HG03135 (cell line): Measurements from ENCODE around the gene SMIM20.
"Not testable (repeated sequence)": the region's sequence is repeated elsewhere in the genome, so short reads cannot be mapped to it uniquely, and the experiment has no call there.

Source experiments
- ATAC-seq: cut with Tn5 transposase; IDR thresholded peaks from one replicate; pipeline ENCODE4 v1.9.1; 2021; ENCODE audit warnings: mild to moderate bottlenecking, moderate library complexity; ENCODE audit not compliant: unreplicated experiment

Gene SMIM20

DNA sequence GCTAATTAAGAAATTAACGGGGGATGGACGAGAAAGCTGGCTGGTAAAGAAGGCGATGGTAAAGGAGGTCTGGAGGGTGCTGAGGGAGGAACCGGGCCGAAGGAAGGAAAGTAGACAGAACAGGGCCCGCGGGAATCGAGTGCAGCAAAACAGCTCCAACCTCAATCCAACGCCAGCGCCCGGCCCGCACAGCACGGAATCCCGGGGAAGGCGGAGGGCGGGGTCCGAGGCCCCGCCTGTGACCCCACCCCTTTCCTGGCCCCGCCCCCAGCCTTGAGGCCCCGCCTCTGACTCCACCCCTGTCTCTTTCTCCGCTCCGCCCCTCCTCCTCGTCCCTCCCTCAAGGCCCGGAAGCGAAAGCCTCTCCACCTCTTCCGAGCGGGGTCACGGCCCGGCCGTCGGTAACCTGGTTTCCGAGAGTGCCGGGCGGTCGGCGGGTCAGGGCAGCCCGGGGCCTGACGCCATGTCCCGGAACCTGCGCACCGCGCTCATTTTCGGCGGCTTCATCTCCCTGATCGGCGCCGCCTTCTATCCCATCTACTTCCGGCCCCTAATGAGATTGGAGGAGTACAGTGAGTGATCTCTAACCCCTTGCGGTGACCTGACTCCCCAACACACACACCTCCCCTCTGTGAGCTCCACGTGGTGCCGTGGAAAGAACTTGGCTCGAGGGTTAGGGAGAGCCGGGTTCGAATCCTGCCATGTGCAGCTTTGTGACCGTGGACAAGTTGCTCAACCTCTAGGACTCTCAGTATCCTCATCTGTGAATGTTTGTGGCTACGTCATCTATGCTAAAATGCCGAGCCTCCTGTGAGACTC is at the start of gene SMIM20:
SMIM20 (plus strand) TSS at position 370 of the 819 bp plus-strand sequence; CDS start at position 464, 94 bp downstream.
- ATAC-seq = peak; percentile 93

DNA sequence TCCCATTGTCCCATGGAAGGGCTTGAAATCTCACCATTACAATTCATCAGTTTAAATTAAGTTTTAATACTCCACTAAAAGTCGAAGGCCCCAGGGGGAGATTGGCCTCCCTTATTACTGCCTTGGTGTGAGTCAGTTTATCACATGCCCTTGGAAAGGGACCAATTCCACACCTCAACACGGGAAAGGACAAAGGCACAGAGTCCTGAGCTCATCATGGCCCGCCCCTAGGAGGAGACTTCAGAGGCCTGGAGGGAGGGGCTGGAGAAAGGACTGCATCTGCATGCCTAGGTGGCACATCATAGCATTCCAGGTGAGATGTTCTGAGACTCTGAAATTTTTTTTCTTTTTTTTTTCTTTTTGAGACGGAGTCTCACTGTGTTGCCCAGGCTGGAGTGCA is 48.4 kb upstream of the SMIM20 start:
- no peak for ATAC-seq

DNA sequence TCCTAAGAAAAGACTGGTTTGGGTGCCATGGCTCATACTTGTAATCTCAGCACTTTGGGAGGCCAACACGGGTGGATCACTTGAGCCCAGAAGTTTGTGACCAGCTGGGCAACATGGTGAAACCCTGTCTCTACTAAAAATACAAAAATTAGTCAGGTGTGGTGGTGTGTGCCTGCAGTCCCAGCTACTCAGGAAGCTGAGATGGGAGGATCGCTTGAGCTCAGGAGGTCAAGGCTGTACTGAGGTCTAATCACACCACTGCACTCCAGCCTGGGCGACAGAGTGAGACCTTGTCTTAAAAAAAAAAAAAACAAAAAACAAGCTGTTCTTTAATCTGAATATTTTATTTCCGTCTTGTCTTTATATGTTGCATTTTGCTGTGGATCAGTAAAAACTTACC is 47.6 kb upstream of the SMIM20 start:
- ATAC-seq = not testable (repeated sequence)

DNA sequence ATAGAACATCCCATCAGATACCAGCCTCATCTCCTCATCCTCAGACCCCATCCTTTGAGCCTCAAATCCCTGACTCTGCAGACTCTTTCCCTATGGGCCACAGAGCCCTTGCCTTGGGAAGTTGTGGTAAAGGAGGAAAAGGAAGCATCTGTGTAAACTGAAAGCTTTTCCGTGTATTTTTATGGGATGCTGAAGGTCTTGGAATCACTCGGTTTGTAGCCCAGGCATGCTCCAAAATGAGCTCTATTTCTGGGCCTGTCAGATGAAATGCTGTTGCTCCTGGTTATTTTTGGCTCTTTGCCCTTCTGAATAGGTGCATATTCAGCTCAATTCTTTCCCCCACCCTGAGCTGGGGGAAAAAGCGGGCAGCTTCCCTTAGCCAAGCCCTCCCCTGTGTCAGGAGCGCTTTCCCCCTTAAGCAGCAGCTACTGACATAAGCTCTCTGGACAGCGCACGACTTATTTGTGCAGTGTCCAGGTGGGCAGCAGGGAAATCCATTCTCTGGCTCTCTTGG is 46.2 kb upstream of the SMIM20 start:
- no peak for ATAC-seq

DNA sequence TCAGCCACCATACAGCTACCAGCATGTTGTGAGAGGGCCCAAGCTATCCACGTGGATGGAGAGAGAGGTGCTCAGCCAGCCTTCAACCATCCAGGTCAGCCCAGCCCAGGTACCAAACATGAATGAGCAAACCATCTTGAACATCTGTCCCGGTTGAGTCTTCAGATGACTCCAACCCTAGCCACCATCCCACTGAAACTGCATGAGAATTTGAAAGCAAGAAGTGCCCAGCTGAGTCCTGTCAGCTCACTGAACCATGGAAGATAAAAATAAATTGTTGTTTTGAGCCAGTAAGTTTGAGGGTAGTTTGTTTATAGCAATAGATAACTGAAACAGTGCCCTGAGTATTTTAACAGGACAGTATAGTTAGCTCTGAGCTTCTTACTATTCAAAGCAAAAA is 43.9 kb upstream of the SMIM20 start:
- peak; percentile 31 for ATAC-seq

DNA sequence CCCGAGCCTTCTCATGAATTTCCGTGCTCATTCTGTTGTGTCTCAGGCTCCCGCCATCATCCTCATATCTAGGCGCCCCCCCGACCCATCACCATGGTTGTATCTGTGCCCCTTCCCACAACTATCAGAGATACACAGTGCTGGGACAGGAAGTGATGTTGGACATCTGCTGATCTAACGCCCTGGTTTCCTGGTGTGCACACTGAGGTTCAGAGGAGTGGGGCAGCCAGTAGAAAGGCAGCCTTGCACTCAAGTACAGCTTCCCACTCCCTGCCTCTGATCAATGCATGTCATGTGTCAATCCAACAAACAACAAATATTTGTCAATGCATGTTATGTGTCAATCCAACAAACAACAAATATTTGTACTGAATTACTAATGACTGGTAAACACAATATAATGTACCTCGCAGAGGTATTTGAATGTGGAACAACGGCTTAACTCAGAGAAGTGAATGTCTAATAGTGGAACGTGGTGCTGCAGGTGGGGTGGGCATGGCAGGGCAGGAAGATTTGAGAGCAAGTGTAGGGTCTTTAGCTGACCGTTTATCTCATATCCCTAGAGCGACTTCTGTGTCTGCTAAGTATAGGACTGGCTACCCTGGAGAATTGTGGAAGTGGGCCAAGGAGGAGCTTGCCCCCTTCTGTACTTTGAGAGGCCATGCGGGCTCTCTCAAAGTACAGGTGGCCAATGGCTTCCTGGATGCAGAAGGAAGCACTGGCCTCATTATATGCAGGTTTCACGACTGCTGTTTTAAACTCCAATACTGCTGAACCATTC is 41.0 kb upstream of the SMIM20 start:
- ATAC-seq = no peak

DNA sequence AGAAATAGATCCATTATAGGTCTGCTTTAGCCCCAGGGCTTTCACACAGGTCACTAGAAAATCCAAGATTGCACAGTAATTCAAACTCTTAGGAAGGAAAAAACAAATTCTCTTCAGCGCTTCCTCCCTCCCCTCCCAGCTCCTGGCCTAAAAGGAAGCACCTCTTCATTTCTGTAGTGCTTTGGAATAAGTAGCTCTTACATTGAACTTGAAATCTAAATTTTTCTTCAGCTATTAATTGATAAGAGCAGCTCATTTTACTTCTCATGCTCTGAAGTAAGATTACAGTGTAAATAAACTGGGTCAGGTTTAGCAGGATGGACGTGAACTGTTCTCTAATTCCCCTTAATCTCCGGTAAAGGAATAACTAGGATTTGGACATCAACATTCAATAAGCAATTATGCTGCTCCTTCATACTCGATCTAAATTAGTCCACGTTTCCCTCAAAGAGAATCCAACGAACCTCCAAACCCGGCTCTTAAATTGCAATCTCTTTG is 40.3 kb upstream of the SMIM20 start:
- no peak for ATAC-seq

DNA sequence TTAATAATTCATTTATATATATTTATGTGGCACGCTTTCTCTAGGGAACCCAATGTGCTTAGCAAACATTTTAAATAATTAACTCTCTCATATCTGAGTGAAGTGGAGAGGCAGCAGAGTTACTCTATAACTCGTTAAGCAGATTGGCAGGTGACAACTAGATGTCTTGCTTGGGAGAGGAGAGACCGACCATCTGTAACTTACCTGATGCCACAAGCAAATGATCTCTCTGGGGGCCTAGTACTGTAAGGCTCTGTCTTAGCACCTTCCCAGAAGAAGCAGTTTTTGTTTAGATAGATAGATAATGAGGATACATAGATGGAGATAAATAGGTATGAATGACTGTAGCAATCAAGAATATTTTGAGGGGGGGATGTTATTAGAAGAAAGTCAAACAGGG is 39.4 kb upstream of the SMIM20 start:
- ATAC-seq = no peak

DNA sequence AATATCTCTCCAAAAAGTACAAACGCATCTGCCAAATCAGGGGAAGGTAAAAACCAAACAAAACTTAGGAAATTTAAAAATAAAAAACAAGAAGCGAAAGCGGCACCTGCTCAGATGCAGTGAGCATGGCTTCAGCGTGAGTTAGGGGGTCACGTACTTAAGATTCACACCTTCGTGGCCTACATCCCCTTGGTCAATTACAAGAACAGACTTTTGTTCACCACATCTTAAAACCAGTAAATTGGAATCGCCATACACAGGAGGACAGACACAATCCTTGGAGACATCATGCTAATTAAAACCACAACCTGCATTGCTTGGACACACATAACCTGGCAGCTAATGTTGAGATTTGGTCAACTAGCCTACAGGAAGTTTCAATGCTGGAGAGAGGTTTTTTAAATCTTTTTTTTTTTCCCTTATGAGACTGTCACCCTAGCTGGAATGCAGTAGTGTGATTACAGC is 38.7 kb upstream of the SMIM20 start:
- ATAC-seq = peak; percentile 56

DNA sequence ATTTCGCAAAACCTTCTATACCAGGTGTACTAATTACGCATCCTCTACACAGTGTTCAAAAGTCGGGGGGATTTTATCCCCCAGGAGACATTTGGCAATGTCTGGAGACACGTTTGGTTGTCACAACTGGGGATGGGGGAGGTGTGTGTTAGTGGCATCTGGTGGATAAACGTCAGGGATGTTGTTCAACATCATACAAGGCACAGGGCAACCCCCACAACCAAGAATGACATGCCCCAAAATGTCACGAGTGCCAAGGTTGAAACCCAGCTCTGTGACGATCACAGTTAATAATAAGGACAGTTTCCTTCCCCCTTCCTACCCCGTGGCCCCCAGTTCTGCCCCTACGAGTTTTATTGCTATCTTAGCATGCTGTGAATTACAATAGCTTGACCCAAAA is 35.3 kb upstream of the SMIM20 start:
- ATAC-seq = no peak

DNA sequence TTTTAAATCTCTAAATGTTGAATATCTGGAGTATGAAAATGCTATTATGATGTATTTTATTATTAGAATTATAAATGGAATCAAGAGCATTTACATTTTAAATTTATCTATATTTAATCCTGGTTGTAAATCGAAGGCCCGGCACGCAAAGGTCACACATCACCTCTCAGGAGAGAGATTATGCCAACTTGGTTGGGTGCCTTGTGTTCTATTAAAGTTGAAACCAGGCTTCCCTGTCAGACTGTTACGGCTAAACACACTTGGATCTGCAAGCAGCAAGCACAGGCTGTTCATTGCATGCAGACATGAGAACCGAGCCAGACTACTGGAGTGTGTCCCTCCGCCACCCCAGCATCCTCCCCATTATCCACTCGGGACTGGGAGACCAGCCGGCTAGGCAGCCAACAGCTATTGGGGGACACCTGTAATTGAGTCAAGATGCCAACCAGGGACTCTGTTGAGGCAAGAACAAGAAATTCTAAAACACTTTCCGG is 34.9 kb upstream of the SMIM20 start:
- no peak for ATAC-seq

DNA sequence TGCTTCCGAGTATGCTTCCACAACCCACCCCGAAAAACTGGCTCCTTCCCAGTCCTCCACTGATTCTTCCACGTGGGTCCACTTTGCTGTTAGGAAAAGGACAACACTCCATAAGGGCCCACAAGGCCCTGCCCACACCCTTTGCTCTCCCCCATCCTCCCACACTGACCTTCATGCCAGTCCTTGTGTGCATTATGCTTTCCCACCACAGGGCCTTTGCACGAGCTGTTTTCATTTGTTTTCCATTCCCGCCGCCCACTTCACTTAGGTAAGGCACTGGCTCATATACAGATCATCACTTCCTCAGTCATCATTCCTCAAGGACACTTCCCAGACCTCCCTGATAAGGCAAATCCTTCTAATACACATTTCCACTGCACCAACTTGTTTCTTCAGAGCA is 34.4 kb upstream of the SMIM20 start:
- ATAC-seq = no peak

DNA sequence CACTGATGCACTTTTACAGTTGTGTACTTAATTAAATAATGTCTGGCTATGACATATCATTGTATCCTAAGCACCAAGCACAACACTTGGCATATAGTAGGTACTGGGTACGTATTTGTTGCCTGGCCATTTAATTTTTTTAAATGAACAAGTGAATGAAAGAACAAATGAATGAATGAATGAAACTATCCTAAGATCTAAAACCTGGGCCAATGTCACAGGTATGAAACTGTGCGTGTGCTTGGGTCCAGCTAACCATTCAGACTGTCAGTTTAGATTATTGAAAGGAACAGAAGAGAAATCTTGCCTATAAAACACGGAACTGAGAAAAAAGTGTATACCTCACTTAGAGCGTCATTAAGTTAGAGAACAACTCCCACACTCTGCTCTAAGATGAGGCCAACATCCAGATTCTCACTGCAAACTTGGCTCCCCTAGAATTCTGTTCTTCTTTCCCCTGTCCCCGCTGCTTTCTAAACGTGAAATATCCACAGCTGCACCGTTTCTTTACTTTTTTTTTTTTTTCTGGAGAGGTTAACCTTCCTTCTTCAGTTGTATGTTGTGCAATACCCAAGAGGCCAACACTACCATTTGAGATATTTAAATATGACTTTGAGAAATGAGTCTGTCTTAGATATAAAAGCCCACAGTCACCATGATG is 33.9 kb upstream of the SMIM20 start:
- peak; percentile 67 for ATAC-seq

DNA sequence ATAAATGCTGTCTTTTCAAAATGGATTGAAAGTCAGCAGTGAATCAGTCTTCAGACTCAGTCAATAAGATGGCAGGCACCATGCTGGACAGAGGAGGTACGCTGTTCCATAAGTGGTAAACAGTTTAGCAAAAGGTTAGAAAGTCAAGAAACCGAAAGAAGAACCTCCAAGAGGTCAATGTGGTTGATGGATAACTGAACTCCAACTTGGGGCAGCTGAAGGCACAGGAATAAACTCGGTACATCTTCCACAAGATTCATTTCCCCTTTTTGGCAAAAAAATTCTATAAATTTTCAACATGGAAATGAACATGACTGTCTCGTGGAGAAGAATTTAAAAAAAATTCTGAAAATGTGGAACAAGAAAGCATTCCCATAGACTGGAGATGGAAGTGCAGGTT is 32.8 kb upstream of the SMIM20 start:
- no peak for ATAC-seq

DNA sequence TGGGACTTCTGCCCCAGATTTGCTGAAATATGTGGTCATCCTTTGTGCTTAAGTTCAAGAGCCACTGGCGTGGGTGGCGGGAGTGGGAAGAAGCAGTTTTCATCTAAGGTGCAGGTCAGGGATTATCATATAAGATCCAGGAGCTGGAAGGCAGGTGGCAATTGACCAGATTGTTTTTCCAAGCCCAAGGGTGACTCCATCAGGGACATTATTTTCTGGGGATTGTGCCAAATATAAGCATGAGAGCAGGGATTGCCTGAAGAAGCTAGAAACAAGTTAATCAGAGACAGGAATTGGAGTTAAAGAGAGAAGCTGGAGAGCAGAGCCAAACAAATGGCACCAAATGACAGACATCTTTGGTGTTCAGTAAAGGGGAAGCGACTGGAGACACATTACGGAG is 31.8 kb upstream of the SMIM20 start:
- no peak for ATAC-seq

DNA sequence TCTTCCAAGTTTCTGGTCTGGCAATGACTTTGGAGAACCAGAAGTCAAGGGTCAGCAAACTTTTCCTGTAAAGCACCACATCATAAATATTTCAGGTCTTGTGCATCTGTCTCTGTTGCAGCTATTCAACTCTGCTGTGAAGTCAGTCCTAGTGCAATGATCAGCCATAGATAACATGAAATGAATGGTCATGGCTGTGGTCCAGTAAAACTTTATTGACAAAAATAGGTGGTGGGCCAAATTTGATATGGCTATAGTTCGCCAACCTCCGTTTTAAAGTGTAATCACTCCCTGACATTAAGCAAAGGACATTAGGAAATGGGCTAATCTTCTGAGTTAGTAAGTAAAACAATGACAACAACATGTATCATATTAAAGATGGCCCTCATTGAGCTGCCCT is 30.5 kb upstream of the SMIM20 start:
- ATAC-seq = no peak

DNA sequence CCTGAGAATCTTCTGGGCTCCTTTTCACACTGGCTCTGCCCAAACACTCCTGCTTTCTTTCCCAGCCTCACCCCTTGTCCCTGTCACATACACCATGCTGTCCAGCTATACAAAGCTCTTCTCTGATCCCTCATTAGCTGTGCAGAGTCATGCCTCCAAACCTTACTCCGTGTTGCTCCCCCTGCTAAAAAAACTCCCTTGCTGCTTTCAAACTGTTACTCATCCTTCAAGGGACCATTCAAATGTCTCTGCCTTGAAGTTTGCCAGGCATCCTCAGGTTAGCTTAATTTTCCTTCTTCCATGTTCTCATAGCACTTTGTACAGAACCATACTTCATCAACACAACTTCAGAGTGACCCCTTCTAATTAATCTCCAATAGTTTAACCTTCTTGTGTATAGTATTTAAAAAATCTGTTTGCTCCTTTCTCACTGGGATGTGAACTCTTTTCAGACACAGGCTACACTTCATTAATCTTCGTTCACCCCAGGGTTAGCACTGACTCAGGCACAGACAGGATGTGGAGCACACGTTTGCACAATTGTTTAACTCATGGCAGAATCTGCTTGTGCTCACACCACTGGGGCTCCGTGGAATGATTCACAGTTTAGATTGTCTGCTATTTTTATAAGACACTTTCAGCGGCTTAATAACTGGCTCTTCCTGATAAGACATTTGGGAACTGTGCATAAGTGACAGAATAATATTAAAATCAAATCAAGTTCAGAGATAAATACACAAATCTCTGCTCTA is 29.8 kb upstream of the SMIM20 start:
- no peak for ATAC-seq

DNA sequence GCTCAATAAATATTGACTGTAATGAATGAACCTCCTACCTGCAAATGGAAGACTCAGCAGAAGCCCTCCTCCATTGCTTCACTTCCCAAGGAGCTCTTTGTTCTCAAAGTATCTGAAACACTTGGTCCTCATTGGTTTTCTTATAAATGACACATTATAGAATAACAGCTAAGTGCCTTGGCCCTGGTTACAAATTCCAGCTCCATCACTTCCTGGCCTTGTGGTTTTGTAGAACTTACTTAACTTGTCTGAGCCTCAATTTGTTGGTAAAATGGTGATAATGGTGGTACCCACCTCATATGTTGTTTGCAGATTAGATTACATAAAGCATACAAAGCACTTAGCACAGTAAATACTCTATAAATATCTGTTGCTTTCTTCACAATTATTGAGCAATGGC is 25.2 kb upstream of the SMIM20 start:
- ATAC-seq = no peak

DNA sequence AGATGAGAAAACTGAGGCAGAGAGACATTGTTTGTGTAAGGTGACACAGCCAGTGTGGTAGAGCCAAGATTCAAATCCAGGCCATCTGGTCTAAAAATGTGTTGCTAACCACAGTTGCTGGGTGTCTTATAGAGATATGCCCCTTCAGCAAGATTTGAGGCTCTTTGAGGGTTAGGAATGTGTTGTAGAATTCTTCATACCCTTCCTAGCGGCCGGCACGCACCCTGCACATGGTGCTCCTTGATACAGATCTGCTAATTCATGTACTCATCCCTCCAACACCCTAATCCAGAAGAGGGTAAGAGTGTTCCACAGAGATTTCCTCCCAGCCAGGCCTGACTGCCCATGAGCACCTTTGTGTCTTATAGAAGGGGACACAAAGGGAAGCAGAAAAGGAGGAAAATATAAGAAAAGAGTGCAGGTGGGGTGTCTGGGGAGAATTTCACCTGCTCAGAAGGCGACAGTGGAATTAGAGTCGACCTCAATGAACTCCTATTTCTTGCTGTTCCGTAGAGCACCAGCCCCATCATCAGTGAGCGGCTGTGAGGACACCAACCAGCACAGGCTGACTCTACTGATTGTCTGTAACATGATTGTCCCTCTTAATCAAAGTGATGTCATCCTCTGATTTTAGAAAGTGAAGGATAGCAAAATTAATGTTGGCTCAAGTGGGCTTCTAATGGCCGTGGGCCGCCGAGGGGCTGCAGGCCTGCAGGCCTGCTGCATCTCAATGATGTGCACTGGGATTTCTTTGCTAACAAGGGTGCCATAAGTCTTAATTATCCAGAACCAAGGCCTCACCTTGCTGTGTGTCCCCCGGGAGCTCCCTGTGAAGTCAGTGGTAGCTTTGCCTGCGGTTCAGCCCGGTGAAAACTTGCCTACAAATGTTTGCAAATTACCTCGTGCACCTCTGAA is 24.2 kb upstream of the SMIM20 start:
- ATAC-seq = no peak
